GM12872 (cell line): ENCODE data around the gene ITIH1.

Experiments
- TF ChIP-seq, protein P1 (sequence below): IDR thresholded peaks from 3 replicates; pipeline ENCODE4 v1.5.1; 2011; ENCODE audit warnings: low read depth, mild to moderate bottlenecking, low read length, moderate library complexity; ENCODE audit not compliant: insufficient read depth

Gene ITIH1

GRCh38 chr3:52827441-52827840 is 50.0 kb downstream of the ITIH1 start:
- TF ChIP-seq, protein P1, sequence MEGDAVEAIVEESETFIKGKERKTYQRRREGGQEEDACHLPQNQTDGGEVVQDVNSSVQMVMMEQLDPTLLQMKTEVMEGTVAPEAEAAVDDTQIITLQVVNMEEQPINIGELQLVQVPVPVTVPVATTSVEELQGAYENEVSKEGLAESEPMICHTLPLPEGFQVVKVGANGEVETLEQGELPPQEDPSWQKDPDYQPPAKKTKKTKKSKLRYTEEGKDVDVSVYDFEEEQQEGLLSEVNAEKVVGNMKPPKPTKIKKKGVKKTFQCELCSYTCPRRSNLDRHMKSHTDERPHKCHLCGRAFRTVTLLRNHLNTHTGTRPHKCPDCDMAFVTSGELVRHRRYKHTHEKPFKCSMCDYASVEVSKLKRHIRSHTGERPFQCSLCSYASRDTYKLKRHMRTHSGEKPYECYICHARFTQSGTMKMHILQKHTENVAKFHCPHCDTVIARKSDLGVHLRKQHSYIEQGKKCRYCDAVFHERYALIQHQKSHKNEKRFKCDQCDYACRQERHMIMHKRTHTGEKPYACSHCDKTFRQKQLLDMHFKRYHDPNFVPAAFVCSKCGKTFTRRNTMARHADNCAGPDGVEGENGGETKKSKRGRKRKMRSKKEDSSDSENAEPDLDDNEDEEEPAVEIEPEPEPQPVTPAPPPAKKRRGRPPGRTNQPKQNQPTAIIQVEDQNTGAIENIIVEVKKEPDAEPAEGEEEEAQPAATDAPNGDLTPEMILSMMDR, result no peak

GRCh38 chr3:52827866-52828376 is 50.5 kb downstream of the ITIH1 start:
- TF ChIP-seq, protein P1, result no peak

DNA sequence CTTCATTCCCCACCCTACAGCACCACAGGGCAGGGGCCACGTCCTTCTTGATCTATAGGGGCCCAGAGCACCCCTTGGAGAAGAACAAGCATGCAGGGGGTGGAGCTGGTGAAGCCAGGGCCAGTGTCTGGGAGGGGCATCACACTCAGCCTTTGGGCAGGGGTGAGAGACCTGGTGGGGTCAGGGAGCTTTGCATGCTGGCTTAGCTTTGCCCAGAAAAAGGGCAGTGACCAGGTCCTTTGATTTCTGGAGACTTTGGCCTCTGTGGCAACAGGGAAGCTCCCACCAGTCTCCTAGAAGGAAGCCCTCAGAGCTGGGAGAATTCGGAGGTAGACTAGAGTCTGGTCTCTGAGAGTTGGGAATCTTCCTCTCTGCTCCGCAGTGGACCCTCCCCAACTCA is 52.1 kb downstream of the ITIH1 start:
- TF ChIP-seq, protein P1, result no peak

- TF ChIP-seq, protein P1, result no peak
These were observed 52.6 kb downstream of the ITIH1 start for GRCh38 chr3:52829906-52830463.

GRCh38 chr3:52830535-52831258 is 53.3 kb downstream of the ITIH1 start, which contains the start of gene ITIH4:
Gene ITIH4 (minus strand): TSS chr3:52830672. CDS start chr3:52830642, 30 bp downstream.
- TF ChIP-seq, protein P1, result no peak

DNA sequence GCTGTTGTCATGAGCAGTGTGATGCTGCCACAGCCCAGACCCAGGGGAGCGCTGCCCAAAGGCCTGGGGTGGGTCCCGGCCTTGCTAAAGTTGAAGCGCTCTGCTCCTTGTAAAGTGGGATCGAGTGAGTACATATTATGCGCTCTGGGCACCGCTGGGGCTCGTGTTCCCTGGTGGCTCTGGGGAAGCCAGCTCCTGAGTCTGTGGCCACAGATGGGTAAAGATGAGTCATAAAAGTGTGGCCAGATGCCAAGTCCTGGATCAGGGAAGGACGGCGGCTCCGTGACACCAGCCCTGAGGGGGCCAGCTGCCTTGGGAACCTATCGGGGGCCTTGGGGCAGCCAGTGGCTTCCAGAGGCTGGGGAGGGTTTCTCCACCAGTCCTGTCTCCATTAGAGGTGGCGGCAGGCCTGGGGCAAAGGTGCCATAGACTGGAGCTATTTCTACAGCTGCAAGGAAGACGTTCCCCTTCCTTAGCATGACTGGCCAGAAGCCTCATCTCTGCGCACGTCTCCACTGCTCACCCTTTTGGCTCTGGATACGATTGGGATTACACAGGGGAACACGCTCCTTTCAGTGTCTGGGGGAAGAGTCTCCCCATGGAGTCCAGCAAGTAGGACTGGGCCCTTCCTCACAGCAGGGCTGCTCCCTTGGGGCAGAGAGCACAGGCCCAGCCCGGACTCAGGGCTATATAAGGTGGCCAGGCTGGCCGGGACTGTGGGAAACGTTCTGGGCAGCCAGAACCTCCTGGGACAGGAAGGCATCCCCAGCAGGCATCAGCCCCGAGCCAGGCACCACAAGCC is 54.3 kb downstream of the ITIH1 start:
- TF ChIP-seq, protein P1, result no peak

GRCh38 chr3:52833202-52833601 is 55.8 kb downstream of the ITIH1 start:
- TF ChIP-seq, protein P1, result no peak
